GM20000 (cell line): Measurements from ENCODE around the gene EXOSC7.

Experiments
- DNase-seq: peaks from one replicate; pipeline ENCODE4 v3.0.0; 2012; ENCODE audit warnings: low spot score
- TF ChIP-seq, protein P1 (sequence below): IDR thresholded peaks from 2 replicates; pipeline ENCODE4 v1.5.1; 2012; ENCODE audit warnings: mild to moderate bottlenecking, control low read depth; ENCODE audit errors: extremely low read depth, missing control alignments

The EXOSC7 gene

DNA sequence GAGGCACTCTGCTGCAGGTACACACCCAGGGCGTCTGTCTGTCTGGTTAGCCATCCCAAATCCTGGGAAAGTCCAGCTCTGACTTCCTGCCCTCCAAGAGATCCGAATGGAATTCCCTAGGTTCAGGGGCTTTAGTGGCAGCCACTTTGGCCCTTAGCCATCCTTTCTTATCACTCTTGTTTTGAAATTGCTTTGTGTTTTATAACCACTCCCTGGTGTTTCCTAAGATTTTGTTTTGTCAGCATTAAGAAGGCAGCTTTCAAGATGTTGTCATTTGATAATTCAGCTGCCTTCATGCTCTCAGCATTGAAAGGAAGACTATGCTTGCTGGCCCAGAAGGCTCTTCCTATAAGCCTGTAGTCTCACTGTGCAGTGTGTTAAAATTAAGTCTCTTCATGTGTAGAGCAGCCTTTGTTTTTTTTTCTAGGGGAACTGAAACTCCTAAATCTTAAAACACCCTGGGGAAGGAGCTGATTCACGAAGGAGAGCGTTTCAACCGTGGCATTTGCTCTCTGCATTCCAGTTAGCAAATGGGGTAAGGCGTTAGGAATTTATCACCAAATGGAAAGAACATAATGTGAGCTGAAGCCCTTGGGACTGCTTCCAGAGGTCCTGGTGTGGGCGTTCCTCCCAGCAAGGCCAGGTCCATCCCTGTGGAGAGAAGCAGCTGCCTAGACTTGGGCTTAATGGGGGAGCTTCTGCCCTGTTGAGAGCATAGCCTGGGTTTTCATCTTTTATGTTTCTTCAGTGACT, 35.9 kb downstream of the EXOSC7 start:
- TF ChIP-seq, protein P1, sequence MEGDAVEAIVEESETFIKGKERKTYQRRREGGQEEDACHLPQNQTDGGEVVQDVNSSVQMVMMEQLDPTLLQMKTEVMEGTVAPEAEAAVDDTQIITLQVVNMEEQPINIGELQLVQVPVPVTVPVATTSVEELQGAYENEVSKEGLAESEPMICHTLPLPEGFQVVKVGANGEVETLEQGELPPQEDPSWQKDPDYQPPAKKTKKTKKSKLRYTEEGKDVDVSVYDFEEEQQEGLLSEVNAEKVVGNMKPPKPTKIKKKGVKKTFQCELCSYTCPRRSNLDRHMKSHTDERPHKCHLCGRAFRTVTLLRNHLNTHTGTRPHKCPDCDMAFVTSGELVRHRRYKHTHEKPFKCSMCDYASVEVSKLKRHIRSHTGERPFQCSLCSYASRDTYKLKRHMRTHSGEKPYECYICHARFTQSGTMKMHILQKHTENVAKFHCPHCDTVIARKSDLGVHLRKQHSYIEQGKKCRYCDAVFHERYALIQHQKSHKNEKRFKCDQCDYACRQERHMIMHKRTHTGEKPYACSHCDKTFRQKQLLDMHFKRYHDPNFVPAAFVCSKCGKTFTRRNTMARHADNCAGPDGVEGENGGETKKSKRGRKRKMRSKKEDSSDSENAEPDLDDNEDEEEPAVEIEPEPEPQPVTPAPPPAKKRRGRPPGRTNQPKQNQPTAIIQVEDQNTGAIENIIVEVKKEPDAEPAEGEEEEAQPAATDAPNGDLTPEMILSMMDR = no peak
- peak; percentile 52 for DNase-seq

DNA sequence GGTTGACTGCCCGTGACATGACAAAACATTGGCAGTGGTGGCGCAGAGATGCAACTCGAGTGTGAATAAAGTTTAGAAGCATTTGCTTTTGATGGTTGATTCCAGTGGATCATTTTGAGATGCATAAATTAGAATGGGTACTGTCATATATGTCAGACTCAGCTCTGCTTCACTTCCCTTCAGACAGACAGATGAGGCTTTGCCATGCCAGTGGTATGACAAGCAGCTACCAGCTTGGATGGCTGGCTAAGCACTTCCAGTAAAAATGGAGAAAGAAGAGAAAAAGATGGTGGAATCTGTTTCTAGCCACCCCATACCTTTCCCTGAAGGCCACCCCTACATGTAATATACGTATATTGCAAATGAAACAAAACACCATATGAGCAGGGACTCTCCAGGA, 36.5 kb downstream of the EXOSC7 start:
- TF ChIP-seq, protein P1 = no peak
- DNase-seq = no peak

DNA sequence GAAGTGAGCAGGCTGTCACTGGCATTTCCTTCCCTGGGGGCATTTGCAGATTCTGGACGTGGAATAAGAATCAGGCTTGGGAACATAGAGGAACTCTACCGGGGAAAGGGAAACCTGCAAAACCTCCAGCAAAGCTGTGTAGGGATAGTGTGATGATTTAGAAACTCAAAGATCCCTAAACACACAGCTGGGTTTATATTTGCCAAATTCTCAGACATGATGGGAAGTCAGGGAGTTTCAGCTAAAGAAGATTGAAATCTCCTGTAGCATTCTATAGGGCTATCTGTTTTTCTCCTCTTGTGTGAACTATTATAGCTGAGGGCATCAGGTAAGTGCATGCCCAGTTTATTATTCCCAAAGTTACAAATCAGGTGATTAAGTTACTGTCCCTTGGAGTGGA, 40.9 kb downstream of the EXOSC7 start:
- TF ChIP-seq, protein P1 = no peak
- no peak for DNase-seq

DNA sequence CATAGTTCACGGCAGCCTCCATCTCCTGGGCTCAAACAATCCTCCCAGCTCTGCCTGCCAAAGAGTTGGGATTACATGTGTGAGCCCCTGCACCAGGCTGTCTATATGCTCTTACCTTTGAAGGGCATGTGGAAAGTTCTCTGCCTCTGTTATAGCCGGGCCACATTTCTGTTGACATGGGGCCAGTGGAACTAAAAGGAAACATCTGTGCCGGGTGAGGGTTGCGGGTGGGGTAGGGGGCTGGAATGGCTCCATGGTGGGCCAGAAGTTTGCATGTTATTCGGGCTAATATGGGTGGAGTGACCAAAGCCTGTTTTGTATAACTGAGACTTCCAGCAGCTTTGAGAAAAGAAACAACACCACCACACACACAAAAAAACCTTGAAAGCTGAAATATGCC, 41.8 kb downstream of the EXOSC7 start:
- TF ChIP-seq, protein P1 = no peak
- DNase-seq = no peak

DNA sequence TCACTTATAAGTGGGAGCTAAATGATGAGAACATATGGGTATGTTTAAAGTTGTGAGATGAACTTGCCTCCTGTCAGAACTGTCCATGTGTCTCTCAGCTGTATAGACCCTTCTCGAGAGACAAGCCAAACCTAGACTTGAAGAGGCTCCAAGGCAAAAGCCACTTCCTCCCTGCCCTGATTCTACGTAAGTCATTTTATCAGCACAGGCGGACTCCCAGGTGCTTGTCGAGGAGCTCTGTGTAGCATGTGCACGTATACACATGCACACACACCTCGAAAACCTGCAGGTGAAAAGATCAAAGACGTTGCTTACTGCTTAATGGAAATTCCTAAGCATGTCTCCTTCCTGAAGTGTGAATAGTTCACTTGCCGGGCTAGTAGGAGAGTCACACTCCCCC, 44.5 kb downstream of the EXOSC7 start:
- TF ChIP-seq, protein P1 = no peak
- no peak for DNase-seq

DNA sequence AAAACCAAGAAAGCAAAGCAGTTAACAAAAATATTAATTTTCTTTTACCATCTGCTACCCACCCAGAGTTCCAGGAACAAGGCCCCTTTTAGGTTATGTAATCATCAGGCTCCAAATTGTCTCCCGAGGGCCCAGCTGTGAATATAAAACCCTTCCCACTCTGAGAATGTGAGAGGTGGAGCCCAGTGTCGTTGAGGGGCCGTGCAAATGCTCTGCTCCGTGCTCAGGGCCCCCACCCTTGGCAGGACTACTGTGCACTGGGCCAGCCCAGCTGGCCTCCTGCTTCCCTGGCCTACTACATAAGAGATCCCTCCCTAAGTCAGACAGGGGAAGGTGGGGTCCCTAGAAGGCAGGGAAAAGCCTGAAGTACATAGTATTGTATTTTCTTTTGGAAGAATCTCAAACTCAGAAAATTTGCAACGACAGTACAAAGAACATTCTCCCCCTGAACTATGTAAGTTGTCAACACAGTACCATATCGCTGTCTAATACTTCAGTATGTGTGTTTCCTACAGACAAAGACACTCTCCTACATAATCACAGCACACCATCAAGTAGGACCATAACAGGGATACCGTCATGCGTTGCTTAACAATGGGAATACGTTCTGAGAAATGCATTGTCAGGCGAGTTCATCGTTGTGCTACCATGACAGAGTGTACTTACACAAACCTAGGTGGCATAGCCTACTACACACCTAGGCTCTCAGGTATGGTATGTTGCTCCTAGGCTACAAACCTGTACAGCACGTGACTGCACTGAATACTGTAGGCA, 45.7 kb downstream of the EXOSC7 start:
- TF ChIP-seq, protein P1 = no peak
- no peak for DNase-seq

DNA sequence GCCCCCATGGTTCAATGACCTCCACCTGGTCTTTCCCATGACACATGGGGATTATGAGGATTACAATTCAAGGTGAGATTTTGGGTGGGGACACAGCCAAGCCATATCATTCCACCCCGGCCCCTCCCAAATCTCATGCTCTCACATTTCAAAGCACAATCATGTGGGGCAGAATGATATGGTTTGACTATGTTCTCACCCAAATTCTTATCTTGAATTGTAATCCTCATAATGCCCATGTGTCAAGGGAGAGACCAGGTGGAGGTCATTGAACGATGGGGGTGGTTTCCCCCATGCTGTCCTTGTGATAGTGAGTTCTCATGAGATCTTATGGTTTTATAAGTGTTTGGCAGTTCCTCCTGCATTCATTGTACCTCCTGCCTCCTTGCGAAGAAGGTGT, 47.6 kb downstream of the EXOSC7 start:
- DNase-seq = no peak
- TF ChIP-seq, protein P1 = no peak
